Endodermal cell (in vitro differentiated cells): Measurements from ENCODE around the gene SGMS2. TPM values are rescaled to one million over a fixed set of nuclear protein-coding genes. Genes with fewer than 3 reads are reported as not detected.

Source experiments
- DNase-seq: peaks from one replicate; pipeline ENCODE4 v3.0.0-alpha.2; 2017
- H3K27ac ChIP-seq: 2 replicates; pipeline ENCODE4 v1.5.1; 2013; ENCODE audit warnings: mild to moderate bottlenecking, low read depth, low read length, moderate library complexity
- H3K27me3 ChIP-seq: 2 replicates; pipeline ENCODE4 v1.6.1; 2013; ENCODE audit warnings: mild to moderate bottlenecking, low read length, moderate library complexity; ENCODE audit not compliant: insufficient read depth, control insufficient read depth, poor library complexity, severe bottlenecking
- H3K36me3 ChIP-seq: 2 replicates; pipeline ENCODE4 v1.7.0; 2013; ENCODE audit warnings: mild to moderate bottlenecking, low read length, moderate library complexity; ENCODE audit not compliant: control insufficient read depth, insufficient read depth
- H3K4me1 ChIP-seq: one replicate; pipeline ENCODE4 v1.7.0; 2013; ENCODE audit warnings: low read length; ENCODE audit not compliant: control insufficient read depth, insufficient read depth
- H3K4me3 ChIP-seq: 2 replicates; pipeline ENCODE4 v1.5.1; 2013; ENCODE audit warnings: mild to moderate bottlenecking, low read length, moderate library complexity
- H3K9ac ChIP-seq: 2 replicates; pipeline ENCODE4 v1.6.1; 2013; ENCODE audit warnings: mild to moderate bottlenecking, low read length, moderate library complexity; ENCODE audit not compliant: poor library complexity, severe bottlenecking; ENCODE audit errors: extremely low read depth
- H3K9me3 ChIP-seq: 2 replicates; pipeline ENCODE4 v1.6.1; 2013; ENCODE audit warnings: mild to moderate bottlenecking, low read length, moderate library complexity; ENCODE audit not compliant: control insufficient read depth
- H3K27ac Mint-ChIP-seq: 2 replicates; pipeline ENCODE4 v1.8.0; 2020; ENCODE audit warnings: mixed read lengths
- H3K27me3 Mint-ChIP-seq: 2 replicates; pipeline ENCODE4 v1.8.0; 2021; ENCODE audit warnings: mild to moderate bottlenecking, mixed read lengths; ENCODE audit not compliant: insufficient read depth
- H3K36me3 Mint-ChIP-seq: 2 replicates; pipeline ENCODE4 v1.8.0; 2020; ENCODE audit warnings: low read depth, mixed read lengths
- H3K4me1 Mint-ChIP-seq: 2 replicates; pipeline ENCODE4 v1.8.0; 2020; ENCODE audit warnings: mixed read lengths
- H3K4me3 Mint-ChIP-seq: 2 replicates; pipeline ENCODE4 v1.8.0; 2020; ENCODE audit warnings: mild to moderate bottlenecking, moderate library complexity, mixed read lengths
- H3K9me3 Mint-ChIP-seq: 2 replicates; pipeline ENCODE4 v1.8.0; 2020; ENCODE audit warnings: mild to moderate bottlenecking, mixed read lengths
- CTCF ChIP-seq: fragments of 200-600 bp; sonication (generic); conservative IDR thresholded peaks from 2 replicates; pipeline ENCODE4 v1.5.0; 2021; ENCODE audit warnings: antibody characterized with exemption, mild to moderate bottlenecking
- WGBS, 2 experiments: methylation state at CpG; one replicate each; pipeline versions ENCODE4 v1.1.5 to v1.1.7; 2013; ENCODE audit warnings: missing lambda C conversion rate in 2 of 2, mixed read lengths in 1 of 2; ENCODE audit not compliant: insufficient coverage in 1 of 2, insufficient read length in 1 of 2; 5-methylcytosine and 5-hydroxymethylcytosine counted together
- total RNA-seq, 2 donors: library from RNA; stranded (reverse); fragmentation: NEBNext Ultra II Directional in 1 of 2; extraction: Animal tissue kit (Norgen Biotek cat#: 25700) in 1 of 2; gene quantifications; 2 replicates in 1 of 2; 3 replicates in 1 of 2; pipeline ENCODE4 v1.2.1, GENCODE V29; 2021

The SGMS2 gene
- total RNA-seq, 2 donors from 2014 or later = 0.11 to 0.62 TPM

- H3K27ac ChIP-seq = no peak overlapping the region
- no peaks in the 10 kb centered on the region for H3K4me1 ChIP-seq
- H3K4me3 ChIP-seq = no peak overlapping the region
- H3K27me3 ChIP-seq = no peaks in the 10 kb centered on the region
- H3K9ac ChIP-seq = no peak overlapping the region
- 86 to 100% methylated on average over 1 of the region's 1 CpG for WGBS, 2 experiments
- no peak overlapping the region for H3K27ac Mint-ChIP-seq
- H3K36me3 Mint-ChIP-seq = no peaks in the 10 kb centered on the region
- H3K4me3 Mint-ChIP-seq = no peak overlapping the region
- H3K9me3 ChIP-seq = peaks cover 8% of the 10 kb centered on the region
- DNase-seq = no peak
- H3K4me1 Mint-ChIP-seq = peaks cover 7% of the 10 kb centered on the region
- H3K36me3 ChIP-seq = no peaks in the 10 kb centered on the region
- H3K27me3 Mint-ChIP-seq = no peaks in the 10 kb centered on the region
- no peak for TF ChIP-seq CTCF
- peaks cover 7% of the 10 kb centered on the region for H3K9me3 Mint-ChIP-seq
Observed at GRCh38 chr4:107915220-107915619, 90.5 kb downstream of the SGMS2 start.

- Histone ChIP-seq H3K9me3 (peaks cover 8% of the 10 kb centered on the region), H3K27ac (no peak overlapping the region), H3K36me3 (no peaks in the 10 kb centered on the region), H3K27me3 (no peaks in the 10 kb centered on the region), H3K4me1 (no peaks in the 10 kb centered on the region), H3K9ac (no peak overlapping the region), H3K4me3 (no peak overlapping the region)
- H3K27ac Mint-ChIP-seq = no peak overlapping the region
- H3K4me3 Mint-ChIP-seq = no peak overlapping the region
- no peak for DNase-seq
- H3K9me3 Mint-ChIP-seq = peaks cover 12% of the 10 kb centered on the region
- H3K27me3 Mint-ChIP-seq = no peaks in the 10 kb centered on the region
- H3K36me3 Mint-ChIP-seq = no peaks in the 10 kb centered on the region
- H3K4me1 Mint-ChIP-seq = no peaks in the 10 kb centered on the region
- no peak for TF ChIP-seq CTCF
Observed at GRCh38 chr4:107916623-107917022, 91.9 kb downstream of the SGMS2 start.

GRCh38 chr4:107917500-107917899 lies 92.8 kb downstream of the SGMS2 start:
- H3K9ac ChIP-seq = no peak overlapping the region
- no peaks in the 10 kb centered on the region for H3K36me3 Mint-ChIP-seq
- H3K36me3 ChIP-seq = no peaks in the 10 kb centered on the region
- H3K27ac ChIP-seq = no peak overlapping the region
- no peaks in the 10 kb centered on the region for H3K27me3 Mint-ChIP-seq
- WGBS, 2 experiments = 94% methylated on average over 2 of the region's 2 CpGs; no CpG with 5 or more reads in 1 of the 2 experiments
- peaks cover 8% of the 10 kb centered on the region for H3K9me3 ChIP-seq
- no peak for TF ChIP-seq CTCF
- no peaks in the 10 kb centered on the region for H3K4me1 Mint-ChIP-seq
- no peak for DNase-seq
- no peaks in the 10 kb centered on the region for H3K27me3 ChIP-seq
- no peak overlapping the region for H3K4me3 ChIP-seq
- H3K4me1 ChIP-seq = no peaks in the 10 kb centered on the region
- H3K27ac Mint-ChIP-seq = no peak overlapping the region
- H3K4me3 Mint-ChIP-seq = no peak overlapping the region
- peaks cover 13% of the 10 kb centered on the region for H3K9me3 Mint-ChIP-seq
